PC-9 (cell line): ENCODE results near the gene CD27.

Experiments
- CTCF ChIP-seq: fragments of 200-600 bp; sonication (generic); conservative IDR thresholded peaks from 2 replicates; pipeline ENCODE4 v1.6.1; 2017; ENCODE audit warnings: mixed run types, antibody characterized with exemption, mild to moderate bottlenecking, moderate library complexity
- EZH2 ChIP-seq: fragments of 200-600 bp; sonication (generic); IDR thresholded peaks from 2 replicates; pipeline ENCODE4 v1.8.0; 2017; ENCODE audit warnings: antibody characterized with exemption, low read depth

- TF ChIP-seq CTCF (no peak), EZH2 (no peak)
Measured at GRCh38 chr12:6405963-6406362, 38.8 kb upstream of the CD27 start.
